Sigmoid colon (tissue), 7 donors: ENCODE measurements around the gene DDX5. TPM values are rescaled to one million over a fixed set of nuclear protein-coding genes. Genes with fewer than 3 reads are reported as not detected.
A peak's percentile ranks its signal among the peaks of the same experiment; 100 is the strongest.

Experiments used
- DNase-seq: peaks from one replicate; pipeline ENCODE4 v3.0.0-alpha.2; 2019
- H3K27ac ChIP-seq, 4 donors: fragments of 200-600 bp; sonication (generic); one replicate each; pipeline ENCODE4 v1.5.1; 2016 to 2019; ENCODE audit warnings: mild to moderate bottlenecking in 1 of 4
- H3K27me3 ChIP-seq, 3 donors: fragments of 200-600 bp; sonication (generic); one replicate each; pipeline ENCODE4 v1.5.1; 2019; ENCODE audit warnings: mild to moderate bottlenecking in 1 of 3
- H3K36me3 ChIP-seq, 4 donors: fragments of 200-600 bp; sonication (generic); one replicate each; pipeline ENCODE4 v1.5.1; 2016 to 2019
- H3K4me1 ChIP-seq, 4 donors: fragments of 200-600 bp; sonication (generic); one replicate each; pipeline ENCODE4 v1.5.1; 2017 to 2019
- H3K4me3 ChIP-seq, 4 donors: fragments of 200-600 bp; sonication (generic); one replicate each; pipeline ENCODE4 v1.5.1; 2017 to 2019; ENCODE audit warnings: mild to moderate bottlenecking in 2 of 4, moderate library complexity in 1 of 4
- H3K9me3 ChIP-seq, 4 donors: fragments of 200-600 bp in 3 of 4; sonication (generic) in 3 of 4; one replicate each; pipeline versions ENCODE4 v1.5.1 to v1.6.1; 2013 to 2019
- EP300 ChIP-seq, 4 donors: sonication (generic); formaldehyde crosslinking; IDR thresholded peaks; one replicate each; pipeline ENCODE4 v1.6.1; 2017; ENCODE audit warnings: antibody characterized with exemption in 4 of 4
- POLR2A ChIP-seq, 2 donors: fragments of 450-650 bp; IDR thresholded peaks; one replicate each; pipeline ENCODE4 v1.6.1; 2016; ENCODE audit warnings: antibody characterized with exemption in 2 of 2, mild to moderate bottlenecking in 2 of 2, moderate library complexity in 2 of 2
- POLR2AphosphoS5 ChIP-seq, 4 donors: sonication (generic); formaldehyde crosslinking; IDR thresholded peaks; one replicate each; pipeline ENCODE4 v1.6.1; 2017; ENCODE audit warnings: antibody characterized with exemption in 4 of 4
- WGBS, 2 donors: extraction: QIAGEN DNeasy Blood & Tissue Kit; methylation state at CpG; one replicate each; pipeline ENCODE4 v1.1.7; 2013; 5-methylcytosine and 5-hydroxymethylcytosine counted together
- intact Hi-C: fragments of 100-400 bp; cut with DNase I; formaldehyde crosslinking; loops from one replicate; pipeline ENCODE4 v1.15.1; 2023
- polyA plus RNA-seq, 3 donors: library from polyadenylated mRNA; stranded (reverse); fragments of 200-250 nt; gene quantifications; one replicate each; pipeline ENCODE4 v1.2.3, GENCODE V29; 2013
- total RNA-seq, 4 donors: library from RNA; depleted of rRNA; stranded (reverse); fragments of >200 nt; gene quantifications; one replicate each; pipeline ENCODE4 v1.1.0, GENCODE V29; 2016
- TF ChIP-seq, protein P1 (sequence below), 4 experiments: fragments of 450-650 bp in 3 of 4; fragments of 200-600 bp in 1 of 4; IDR thresholded peaks; one replicate each; pipeline ENCODE4 v1.5.1; 2016 to 2019; ENCODE audit warnings: antibody characterized with exemption in 4 of 4, mild to moderate bottlenecking in 3 of 4, moderate library complexity in 2 of 4
- donor health status: healthy with polysubstance abuse.
- donor health status: Bipolar disorder and iron deficiency.
- donor health status: healthy.

The DDX5 gene
- total and polyA plus RNA-seq, 7 donors: 187 to 1,652 (median 488) TPM

DNA sequence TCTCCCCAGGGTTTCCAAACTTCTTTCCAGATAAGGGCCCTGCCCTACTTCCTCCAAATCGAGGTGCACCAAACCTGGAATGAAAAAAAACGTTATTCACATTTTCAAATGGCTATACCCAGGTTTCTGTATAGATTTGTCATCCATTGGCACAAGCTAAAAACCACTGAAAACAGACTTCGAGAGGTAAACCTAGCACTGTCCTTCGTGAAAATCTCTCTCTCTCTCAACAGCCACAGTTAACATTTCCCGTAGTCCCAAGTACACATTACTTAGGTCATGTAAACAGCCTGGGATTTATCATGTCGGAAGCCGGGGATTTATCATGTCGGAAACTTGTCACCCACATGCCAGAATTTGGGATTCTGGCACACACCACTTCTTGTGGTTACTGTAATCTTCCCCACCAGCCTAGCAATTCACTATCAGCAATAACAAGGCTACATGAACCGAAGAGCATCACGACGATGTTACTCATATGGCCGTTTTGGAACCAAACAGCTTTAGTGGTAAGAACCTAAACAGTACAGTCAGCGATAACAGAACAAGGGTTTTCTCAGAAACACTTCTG is 1.2 kb downstream of the DDX5 start:
- Histone ChIP-seq H3K9me3 (no peaks in the 10 kb centered on the region), H3K4me1 (peaks cover 0 to 70% (median 63%) of the 10 kb centered on the region in 4 donors), H3K4me3 (peak overlapping the region; percentile 78 to 90 (median 80)), H3K27ac (peak overlapping the region; percentile 95 to 100 (median 98)), H3K36me3 (peaks cover 45 to 65% (median 46%) of the 10 kb centered on the region in 4 donors), H3K27me3 (no peaks in the 10 kb centered on the region)
- intact Hi-C loops: loop anchor here (5.0 to 10.0 kb wide), 3 partner anchors 157 to 678 kb away; partner anchors contain the start of genes FTSJ3, PSMC5 and SMURF2
- WGBS, 2 donors: 0 to 1% methylated on average over 13 of the region's 13 CpGs
- TF ChIP-seq EP300 (IDR thresholded peaks at IDR 0.05): no peak
- no peak for TF ChIP-seq POLR2A (IDR thresholded peaks at IDR 0.05)
- no peak for TF ChIP-seq POLR2AphosphoS5 (IDR thresholded peaks at IDR 0.05)
- TF ChIP-seq, protein P1, sequence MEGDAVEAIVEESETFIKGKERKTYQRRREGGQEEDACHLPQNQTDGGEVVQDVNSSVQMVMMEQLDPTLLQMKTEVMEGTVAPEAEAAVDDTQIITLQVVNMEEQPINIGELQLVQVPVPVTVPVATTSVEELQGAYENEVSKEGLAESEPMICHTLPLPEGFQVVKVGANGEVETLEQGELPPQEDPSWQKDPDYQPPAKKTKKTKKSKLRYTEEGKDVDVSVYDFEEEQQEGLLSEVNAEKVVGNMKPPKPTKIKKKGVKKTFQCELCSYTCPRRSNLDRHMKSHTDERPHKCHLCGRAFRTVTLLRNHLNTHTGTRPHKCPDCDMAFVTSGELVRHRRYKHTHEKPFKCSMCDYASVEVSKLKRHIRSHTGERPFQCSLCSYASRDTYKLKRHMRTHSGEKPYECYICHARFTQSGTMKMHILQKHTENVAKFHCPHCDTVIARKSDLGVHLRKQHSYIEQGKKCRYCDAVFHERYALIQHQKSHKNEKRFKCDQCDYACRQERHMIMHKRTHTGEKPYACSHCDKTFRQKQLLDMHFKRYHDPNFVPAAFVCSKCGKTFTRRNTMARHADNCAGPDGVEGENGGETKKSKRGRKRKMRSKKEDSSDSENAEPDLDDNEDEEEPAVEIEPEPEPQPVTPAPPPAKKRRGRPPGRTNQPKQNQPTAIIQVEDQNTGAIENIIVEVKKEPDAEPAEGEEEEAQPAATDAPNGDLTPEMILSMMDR (IDR thresholded peaks at IDR 0.05): no peak
- DNase-seq: no peak

DNA sequence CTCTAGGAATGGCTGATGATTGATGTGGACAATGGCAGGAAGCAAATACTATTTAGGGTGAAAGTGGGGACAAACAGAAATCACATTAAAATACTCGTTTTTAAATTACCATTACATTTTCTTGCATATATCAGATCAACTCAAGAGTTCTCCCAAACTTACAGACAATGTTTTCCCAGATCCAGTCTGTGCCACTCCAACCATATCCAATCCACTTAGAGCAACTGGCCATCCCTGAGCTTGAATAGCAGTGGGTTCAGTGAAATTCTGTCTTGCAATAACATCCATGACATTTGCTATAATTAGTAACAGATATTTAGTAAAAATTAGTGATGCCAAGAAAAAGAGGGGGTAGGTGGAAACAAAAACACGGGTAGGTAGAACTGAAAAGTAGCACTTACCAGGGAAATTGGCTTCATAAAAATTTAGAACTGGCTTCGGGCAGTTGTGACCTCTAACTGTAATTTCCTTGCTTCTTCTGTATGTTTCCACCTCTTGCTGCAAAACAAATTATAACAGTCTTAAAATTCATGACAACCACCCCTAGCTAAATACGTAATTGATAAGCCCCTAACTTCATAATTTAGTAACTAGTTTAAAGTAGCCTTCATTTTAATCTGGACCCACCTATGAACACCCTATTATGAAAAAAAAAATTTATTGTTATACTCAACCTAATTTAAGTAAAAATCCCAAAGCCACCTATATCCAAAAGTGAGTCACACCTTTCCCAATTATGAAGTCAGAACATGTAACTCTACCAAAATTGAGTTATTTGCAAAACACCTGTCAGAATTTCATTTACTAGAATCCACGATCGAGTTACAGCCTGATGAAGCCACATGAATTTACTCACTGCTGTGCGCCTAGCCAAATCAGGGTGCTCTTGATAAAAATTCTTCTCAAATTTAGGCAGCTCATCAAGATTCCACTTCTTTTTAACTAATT is 2.0 kb downstream of the DDX5 start:
- H3K36me3 ChIP-seq: peaks cover 49 to 65% (median 51%) of the 10 kb centered on the region in 4 donors
- peaks cover 0 to 68% (median 58%) of the 10 kb centered on the region in 4 donors for H3K4me1 ChIP-seq
- H3K4me3 ChIP-seq: peak overlapping the region; percentile 78 to 90 (median 80)
- no peak for DNase-seq
- H3K9me3 ChIP-seq: no peaks in the 10 kb centered on the region
- H3K27me3 ChIP-seq: no peaks in the 10 kb centered on the region
- WGBS, 2 donors: 33 to 38% methylated on average over 7 of the region's 7 CpGs
- no peak for TF ChIP-seq EP300 (IDR thresholded peaks at IDR 0.05)
- no peak for TF ChIP-seq POLR2AphosphoS5 (IDR thresholded peaks at IDR 0.05)
- TF ChIP-seq POLR2A (IDR thresholded peaks at IDR 0.05): no peak
- TF ChIP-seq, protein P1 (IDR thresholded peaks at IDR 0.05): no peak
- intact Hi-C loops: loop anchor here (10.0 kb wide), 1 partner anchor 359 kb away; no protein-coding TSS in a partner anchor
- H3K27ac ChIP-seq: peak overlapping the region; percentile 95 to 100 (median 98)

DNA sequence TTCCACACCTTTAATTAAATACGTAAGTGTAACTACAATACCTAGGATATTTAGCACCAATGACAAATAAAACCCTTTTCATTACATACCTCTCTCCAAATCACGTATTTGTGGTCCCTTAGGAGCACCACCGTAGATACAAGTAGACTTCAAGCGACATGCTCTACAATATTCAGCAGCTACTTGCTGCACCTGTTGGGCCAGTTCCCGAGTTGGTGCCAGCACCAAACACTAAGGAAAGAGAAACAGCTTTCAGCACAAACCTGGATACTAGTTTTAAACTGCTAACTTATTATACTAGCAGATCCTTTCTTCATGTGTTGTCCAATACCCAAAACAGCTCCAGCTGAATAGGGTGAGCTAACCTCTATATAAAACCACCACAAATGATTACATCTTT is 2.7 kb downstream of the DDX5 start:
- no peak for TF ChIP-seq POLR2A (IDR thresholded peaks at IDR 0.05)
- TF ChIP-seq, protein P1 (IDR thresholded peaks at IDR 0.05): no peak
- no peak for TF ChIP-seq POLR2AphosphoS5 (IDR thresholded peaks at IDR 0.05)
- TF ChIP-seq EP300 (IDR thresholded peaks at IDR 0.05): no peak
- WGBS, 2 donors: 78 to 86% methylated on average over 5 of the region's 5 CpGs
- DNase-seq: no peak
- peak overlapping the region; percentile 95 to 100 (median 98) for H3K27ac ChIP-seq
- no peaks in the 10 kb centered on the region for H3K27me3 ChIP-seq
- peaks cover 50 to 65% (median 58%) of the 10 kb centered on the region in 4 donors for H3K36me3 ChIP-seq
- H3K4me1 ChIP-seq: peaks cover 0 to 68% (median 53%) of the 10 kb centered on the region in 4 donors
- intact Hi-C loops: loop anchor here (10.0 kb wide), 1 partner anchor 359 kb away; no protein-coding TSS in a partner anchor
- no peaks in the 10 kb centered on the region for H3K9me3 ChIP-seq
- peak overlapping the region in 2 of 4 donors; percentile 78 to 81 for H3K4me3 ChIP-seq

DNA sequence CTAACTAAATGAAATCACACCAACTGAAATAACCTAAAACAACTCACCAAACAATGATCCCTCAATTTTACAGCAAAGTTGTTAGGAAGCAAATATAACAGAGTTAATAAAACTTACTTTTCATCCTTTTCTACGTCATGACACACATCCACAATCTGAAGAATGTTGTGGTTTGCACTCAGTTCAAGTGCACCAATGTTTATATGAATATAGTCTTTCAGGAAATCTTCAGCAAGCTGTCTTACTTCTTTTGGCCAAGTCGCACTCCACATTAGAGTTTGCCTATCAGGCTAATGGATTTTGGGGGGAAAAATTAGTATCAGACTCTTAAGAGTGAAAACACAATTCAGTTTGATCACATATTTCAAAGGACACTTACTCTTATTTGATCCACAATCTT is 3.3 kb downstream of the DDX5 start:
- intact Hi-C loops: loop anchor here (10.0 kb wide), 1 partner anchor 358 kb away; no protein-coding TSS in a partner anchor
- Histone ChIP-seq H3K4me3 (no peak overlapping the region), H3K4me1 (peaks cover 0 to 67% (median 48%) of the 10 kb centered on the region in 4 donors), H3K27ac (peak overlapping the region; percentile 95 to 100 (median 98)), H3K36me3 (peaks cover 50 to 70% (median 62%) of the 10 kb centered on the region in 4 donors), H3K9me3 (no peaks in the 10 kb centered on the region), H3K27me3 (no peaks in the 10 kb centered on the region)
- WGBS, 2 donors: 78 to 82% methylated on average over 2 of the region's 2 CpGs
- TF ChIP-seq EP300 (IDR thresholded peaks at IDR 0.05): no peak
- TF ChIP-seq POLR2A (IDR thresholded peaks at IDR 0.05): no peak
- TF ChIP-seq, protein P1 (IDR thresholded peaks at IDR 0.05): no peak
- no peak for TF ChIP-seq POLR2AphosphoS5 (IDR thresholded peaks at IDR 0.05)
- no peak for DNase-seq
